Measurements from ENCODE around the gene PRR14. TPM values are rescaled to one million over a fixed set of nuclear protein-coding genes. Genes with fewer than 3 reads are reported as not detected.

The PRR14 gene
- total RNA-seq, 1 donor from 2014 or later, result 45.3 TPM

GRCh38 chr16:30659507-30660423 is 9.0 kb downstream of the PRR14 start:
- Mint-ChIP-seq H3K36me3 (ENCODE audit: low read depth, unreplicated experiment) (peaks cover 41% of the 10 kb centered on the region), H3K27me3 (ENCODE audit: unreplicated experiment) (peaks cover 18% of the 10 kb centered on the region), H3K4me1 (ENCODE audit: unreplicated experiment) (peaks cover 25% of the 10 kb centered on the region), H3K4me3 (ENCODE audit: unreplicated experiment) (peak overlapping the region; percentile 89), H3K9me3 (ENCODE audit: unreplicated experiment) (no peaks in the 10 kb centered on the region), H3K27ac (ENCODE audit: unreplicated experiment) (no peak overlapping the region)
- TF ChIP-seq CTCF (IDR thresholded peaks at IDR 0.05; ENCODE audit: unreplicated experiment), result no peak
- DNase-seq (ENCODE audit: low spot score), result no peak

GRCh38 chr16:30660424-30661261 is 9.9 kb downstream of the PRR14 start:
- no peak for DNase-seq (ENCODE audit: low spot score)
- Mint-ChIP-seq H3K27ac (ENCODE audit: unreplicated experiment) (peak overlapping the region; percentile 5), H3K36me3 (ENCODE audit: low read depth, unreplicated experiment) (peaks cover 42% of the 10 kb centered on the region), H3K9me3 (ENCODE audit: unreplicated experiment) (no peaks in the 10 kb centered on the region), H3K4me1 (ENCODE audit: unreplicated experiment) (peaks cover 25% of the 10 kb centered on the region), H3K27me3 (ENCODE audit: unreplicated experiment) (peaks cover 18% of the 10 kb centered on the region), H3K4me3 (ENCODE audit: unreplicated experiment) (peak overlapping the region; percentile 89)
- no peak for TF ChIP-seq CTCF (IDR thresholded peaks at IDR 0.05; ENCODE audit: unreplicated experiment)

- no peak for DNase-seq (ENCODE audit: low spot score)
- Mint-ChIP-seq H3K4me1 (ENCODE audit: unreplicated experiment) (peaks cover 22% of the 10 kb centered on the region), H3K4me3 (ENCODE audit: unreplicated experiment) (peak overlapping the region; percentile 31), H3K27me3 (ENCODE audit: unreplicated experiment) (peaks cover 12% of the 10 kb centered on the region), H3K36me3 (ENCODE audit: low read depth, unreplicated experiment) (peaks cover 37% of the 10 kb centered on the region), H3K27ac (ENCODE audit: unreplicated experiment) (peak overlapping the region; percentile 52), H3K9me3 (ENCODE audit: unreplicated experiment) (no peaks in the 10 kb centered on the region)
- no peak for TF ChIP-seq CTCF (IDR thresholded peaks at IDR 0.05; ENCODE audit: unreplicated experiment)
Measured at GRCh38 chr16:30662449-30662848, 11.7 kb downstream of the PRR14 start.

GRCh38 chr16:30663038-30663437 is 12.3 kb downstream of the PRR14 start:
- Mint-ChIP-seq H3K36me3 (ENCODE audit: low read depth, unreplicated experiment) (peaks cover 43% of the 10 kb centered on the region), H3K27ac (ENCODE audit: unreplicated experiment) (no peak overlapping the region), H3K4me3 (ENCODE audit: unreplicated experiment) (peak overlapping the region; percentile 26), H3K9me3 (ENCODE audit: unreplicated experiment) (no peaks in the 10 kb centered on the region), H3K4me1 (ENCODE audit: unreplicated experiment) (peaks cover 20% of the 10 kb centered on the region), H3K27me3 (ENCODE audit: unreplicated experiment) (peaks cover 13% of the 10 kb centered on the region)
- TF ChIP-seq CTCF (IDR thresholded peaks at IDR 0.05; ENCODE audit: unreplicated experiment), result no peak
- no peak for DNase-seq (ENCODE audit: low spot score)
